Measurements from ENCODE around the gene AGO4. TPM values are rescaled to one million over a fixed set of nuclear protein-coding genes. Genes with fewer than 3 reads are reported as not detected.
A peak's percentile ranks its signal among the peaks of the same experiment; 100 is the strongest.
"Not testable (repeated sequence)": the region's sequence is repeated elsewhere in the genome, so short reads cannot be mapped to it uniquely, and the experiment has no call there.

AGO4 gene
- total RNA-seq, 1 experiment from 2014 or later, result 1.4 TPM

DNA sequence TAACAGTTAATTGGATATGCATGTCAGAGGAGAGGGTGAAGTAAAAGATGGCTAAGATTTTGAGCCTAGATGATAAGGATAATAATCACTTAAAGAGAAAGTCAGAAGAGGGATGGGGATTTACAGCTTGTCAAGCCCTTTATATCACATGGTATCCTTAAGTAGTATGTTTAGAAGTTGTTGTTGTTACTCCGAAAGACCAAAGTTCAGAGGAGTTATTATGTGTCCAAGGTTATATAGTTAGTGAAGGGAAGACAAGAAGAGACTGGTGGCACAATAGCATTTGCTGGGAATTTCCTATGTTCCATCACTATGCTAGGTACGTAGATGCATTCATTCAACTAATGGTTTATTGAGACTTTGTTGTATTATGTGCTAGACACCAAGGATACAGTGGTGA, 44.4 kb downstream of the AGO4 start:
- in situ Hi-C loops (cut with HindIII; ENCODE audit: low pct_unique_long_range_greater_than_20kb, low sequenced_read_pairs), result no loop called here

GRCh38 chr1:35854989-35855700, 47.3 kb downstream of the AGO4 start:
- in situ Hi-C loops (cut with HindIII; ENCODE audit: low pct_unique_long_range_greater_than_20kb, low sequenced_read_pairs), result no loop called here
- no peak for DNase-seq (ENCODE audit: low read depth)

More for the DNA sequence above, 44.4 kb downstream of the AGO4 start:
- no peak for DNase-seq (ENCODE audit: low read depth)

DNA sequence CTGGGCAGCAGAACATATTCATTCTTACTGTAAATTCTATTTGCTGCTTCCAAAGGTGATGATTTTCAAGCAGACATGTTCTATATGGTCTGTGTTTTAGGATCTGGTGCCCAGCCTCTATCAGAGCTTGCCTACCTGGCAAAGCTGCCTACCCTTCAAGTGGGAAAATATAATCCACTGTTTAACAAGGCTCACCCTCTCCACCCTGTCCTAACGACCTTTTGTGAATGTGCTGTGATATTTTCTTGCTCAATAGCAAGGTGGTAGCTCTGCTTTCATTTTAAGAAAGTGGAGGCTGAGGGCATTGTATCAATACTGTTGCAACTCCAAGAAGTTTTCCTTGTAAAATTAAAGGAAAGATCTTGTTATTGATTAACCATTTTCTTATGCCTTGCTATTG, 49.1 kb downstream of the AGO4 start:
- DNase-seq (ENCODE audit: low read depth), result no peak
- in situ Hi-C loops (cut with HindIII; ENCODE audit: low pct_unique_long_range_greater_than_20kb, low sequenced_read_pairs), result no loop called here

GRCh38 chr1:35857830-35858229, 50.0 kb downstream of the AGO4 start:
- in situ Hi-C loops (cut with HindIII; ENCODE audit: low pct_unique_long_range_greater_than_20kb, low sequenced_read_pairs), result no loop called here
- no peak for DNase-seq (ENCODE audit: low read depth)

DNA sequence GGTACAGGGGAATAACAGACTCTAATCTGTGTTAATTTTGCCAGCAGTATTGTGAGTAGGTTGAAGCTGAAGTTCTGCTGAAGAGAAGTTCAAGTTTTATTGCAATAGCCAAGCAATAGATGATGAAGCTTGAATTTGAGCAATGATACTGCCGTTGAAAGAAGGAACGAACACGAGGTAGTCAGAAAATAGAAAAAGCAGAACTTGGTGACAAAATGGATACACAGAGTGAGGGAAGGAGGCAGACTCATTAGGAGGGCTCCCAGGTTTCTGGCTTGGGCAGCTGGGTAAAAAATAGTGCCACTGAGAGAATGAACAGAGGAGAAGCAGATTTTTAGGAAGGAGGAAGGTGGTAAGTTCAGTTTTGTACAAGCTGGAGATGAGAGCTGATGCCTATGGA, 52.9 kb downstream of the AGO4 start:
- in situ Hi-C loops (cut with HindIII; ENCODE audit: low pct_unique_long_range_greater_than_20kb, low sequenced_read_pairs), result no loop called here
- DNase-seq (ENCODE audit: low read depth), result no peak

GRCh38 chr1:35863136-35863535, 55.3 kb downstream of the AGO4 start:
- no peak for DNase-seq (ENCODE audit: low read depth)
- in situ Hi-C loops (cut with HindIII; ENCODE audit: low pct_unique_long_range_greater_than_20kb, low sequenced_read_pairs), result no loop called here

GRCh38 chr1:35863881-35864625, 56.2 kb downstream of the AGO4 start:
- DNase-seq (ENCODE audit: low read depth), result no peak
- in situ Hi-C loops (cut with HindIII; ENCODE audit: low pct_unique_long_range_greater_than_20kb, low sequenced_read_pairs), result no loop called here

DNA sequence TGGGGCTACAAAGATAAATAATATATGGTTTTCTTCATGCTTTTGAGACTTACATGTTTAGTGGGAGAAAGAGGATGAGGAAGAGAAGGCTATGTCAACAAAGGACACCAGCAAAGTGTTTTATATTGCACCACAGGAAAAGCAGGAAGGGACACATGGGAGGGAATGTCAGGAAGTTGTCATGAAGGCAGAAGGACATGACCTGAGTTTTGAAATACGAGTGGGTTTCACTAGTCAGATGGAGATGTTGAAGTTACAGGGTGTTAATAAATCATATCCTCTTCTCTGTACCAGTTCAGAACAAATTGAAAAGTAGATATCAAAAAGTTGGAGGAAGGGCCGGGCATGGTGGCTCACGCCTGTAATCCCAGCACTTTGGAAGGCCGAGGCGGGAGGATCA, 57.0 kb downstream of the AGO4 start:
- in situ Hi-C loops (cut with HindIII; ENCODE audit: low pct_unique_long_range_greater_than_20kb, low sequenced_read_pairs), result no loop called here
- DNase-seq (ENCODE audit: low read depth), result no peak

DNA sequence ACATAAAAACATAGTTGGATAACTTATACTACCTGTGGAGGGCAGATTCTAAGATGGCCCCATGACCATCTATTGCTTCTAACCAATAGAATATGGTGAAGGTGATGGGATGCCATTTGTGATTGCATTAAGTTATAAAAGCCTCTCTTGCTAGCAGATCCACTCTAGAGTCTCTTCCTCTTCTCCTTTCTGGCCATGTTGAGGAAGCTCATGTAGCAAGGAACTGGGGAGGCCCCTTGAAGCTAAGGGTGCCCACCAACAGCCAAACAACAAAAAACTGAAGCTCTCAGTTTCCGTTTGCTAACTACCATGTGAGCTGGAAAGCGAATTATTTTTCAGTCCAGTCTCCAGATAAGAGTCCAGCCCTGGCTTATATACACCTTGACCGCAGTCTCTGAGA, 59.2 kb downstream of the AGO4 start:
- DNase-seq (ENCODE audit: low read depth), result no peak

DNA sequence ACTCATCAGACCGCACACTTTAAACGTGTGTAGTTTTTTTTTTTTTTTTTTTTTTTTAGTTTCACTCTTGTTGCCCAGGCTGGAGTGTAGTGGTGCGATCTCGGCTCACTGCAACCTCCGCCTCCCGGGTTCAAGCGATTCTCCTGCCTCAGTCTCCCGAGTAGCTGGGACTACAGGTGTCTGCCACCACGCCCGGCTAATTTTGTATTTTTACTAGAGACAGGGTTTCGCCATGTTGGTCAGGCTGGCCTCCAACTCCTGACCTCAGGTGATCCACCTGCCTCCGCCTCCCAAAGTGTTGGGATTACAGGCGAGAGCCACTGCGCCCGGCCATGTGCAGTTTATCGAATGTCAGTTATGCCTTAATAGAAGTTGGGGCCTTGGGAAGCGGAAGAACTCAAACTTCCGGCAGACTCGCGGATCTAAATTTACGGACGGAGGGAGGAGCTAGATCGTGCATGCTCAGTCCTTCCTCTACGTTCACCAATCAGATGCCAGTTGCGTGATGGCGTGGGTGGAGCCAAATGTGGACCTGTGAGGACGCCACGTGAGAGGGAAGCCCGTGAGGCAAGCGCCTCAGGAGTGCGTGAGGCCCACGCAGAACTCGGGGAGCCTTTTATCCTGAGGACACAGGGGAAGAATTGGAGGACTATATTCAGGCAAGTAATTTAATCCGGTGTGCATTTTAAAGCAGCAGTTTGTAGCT, 61.6 kb downstream of the AGO4 start:
- DNase-seq (ENCODE audit: low read depth); in situ Hi-C loops (cut with HindIII; ENCODE audit: low pct_unique_long_range_greater_than_20kb, low sequenced_read_pairs): not testable (repeated sequence)

More for the DNA sequence above, 59.2 kb downstream of the AGO4 start:
- in situ Hi-C loops (cut with HindIII; ENCODE audit: low pct_unique_long_range_greater_than_20kb, low sequenced_read_pairs), result no loop called here

DNA sequence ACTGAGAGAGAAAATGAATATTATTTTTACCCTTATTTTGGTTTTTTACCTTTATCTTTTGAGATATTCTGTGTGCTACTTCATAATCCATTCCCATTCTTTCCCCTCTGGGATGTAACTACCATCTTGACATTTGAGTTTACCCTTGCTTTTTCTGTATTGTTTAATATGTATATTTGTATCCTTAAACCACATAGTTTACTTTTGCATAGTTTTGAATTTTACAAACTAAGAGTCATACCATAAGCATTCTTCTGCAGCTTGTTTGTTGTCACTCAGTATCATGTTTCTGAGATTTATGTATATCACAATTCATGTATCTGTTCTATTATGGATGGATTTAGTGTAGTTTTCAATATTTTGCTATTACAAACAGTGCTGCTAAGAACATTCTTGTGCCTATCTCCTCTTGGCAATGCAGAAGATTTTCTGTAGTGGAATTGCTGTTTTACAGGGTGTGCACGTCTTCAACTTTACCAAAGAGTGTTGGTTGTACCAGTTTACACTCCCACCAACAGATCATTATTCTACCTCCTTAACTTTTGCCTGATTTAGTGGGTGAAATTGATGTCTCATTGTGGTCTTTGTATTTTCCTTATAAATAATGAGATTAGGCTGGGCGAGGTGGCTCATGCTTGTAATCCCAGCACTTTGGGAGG, 63.0 kb downstream of the AGO4 start:
- no peak for DNase-seq (ENCODE audit: low read depth)
- in situ Hi-C loops (cut with HindIII; ENCODE audit: low pct_unique_long_range_greater_than_20kb, low sequenced_read_pairs), result no loop called here

- in situ Hi-C loops (cut with HindIII; ENCODE audit: low pct_unique_long_range_greater_than_20kb, low sequenced_read_pairs), result no loop called here
Measured at GRCh38 chr1:35873243-35873750, 65.5 kb downstream of the AGO4 start.

GRCh38 chr1:35874115-35874514, 66.3 kb downstream of the AGO4 start:
- in situ Hi-C loops (cut with HindIII; ENCODE audit: low pct_unique_long_range_greater_than_20kb, low sequenced_read_pairs); DNase-seq (ENCODE audit: low read depth): not testable (repeated sequence)

More at GRCh38 chr1:35873243-35873750, 65.5 kb downstream of the AGO4 start:
- no peak for DNase-seq (ENCODE audit: low read depth)

- in situ Hi-C loops (cut with HindIII; ENCODE audit: low pct_unique_long_range_greater_than_20kb, low sequenced_read_pairs), result no loop called here
- DNase-seq (ENCODE audit: low read depth), result no peak
Measured at GRCh38 chr1:35876988-35877387, 69.2 kb downstream of the AGO4 start.

- no peak for DNase-seq (ENCODE audit: low read depth)
- in situ Hi-C loops (cut with HindIII; ENCODE audit: low pct_unique_long_range_greater_than_20kb, low sequenced_read_pairs), result no loop called here
Measured at GRCh38 chr1:35881850-35882273, 74.0 kb downstream of the AGO4 start.

DNA sequence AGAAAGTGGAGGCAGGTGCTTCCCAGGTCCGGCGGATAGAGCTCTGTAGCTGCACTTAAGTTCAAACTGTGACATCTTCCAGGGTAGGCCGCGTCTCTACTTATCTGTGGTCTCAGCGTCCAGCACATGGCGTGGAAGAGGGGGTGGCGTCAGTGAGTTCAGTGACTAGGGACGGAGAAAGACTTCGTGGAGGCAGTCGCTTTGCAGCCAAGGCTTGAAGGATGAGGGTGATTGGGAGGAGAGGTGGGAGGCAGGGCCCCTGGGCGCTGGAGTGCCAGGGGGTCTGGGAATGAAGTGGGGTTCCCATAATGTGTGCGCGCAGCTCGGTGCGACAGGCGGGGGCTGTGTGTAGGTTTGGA, 74.7 kb downstream of the AGO4 start:
- in situ Hi-C loops (cut with HindIII; ENCODE audit: low pct_unique_long_range_greater_than_20kb, low sequenced_read_pairs), result no loop called here
- no peak for DNase-seq (ENCODE audit: low read depth)

DNA sequence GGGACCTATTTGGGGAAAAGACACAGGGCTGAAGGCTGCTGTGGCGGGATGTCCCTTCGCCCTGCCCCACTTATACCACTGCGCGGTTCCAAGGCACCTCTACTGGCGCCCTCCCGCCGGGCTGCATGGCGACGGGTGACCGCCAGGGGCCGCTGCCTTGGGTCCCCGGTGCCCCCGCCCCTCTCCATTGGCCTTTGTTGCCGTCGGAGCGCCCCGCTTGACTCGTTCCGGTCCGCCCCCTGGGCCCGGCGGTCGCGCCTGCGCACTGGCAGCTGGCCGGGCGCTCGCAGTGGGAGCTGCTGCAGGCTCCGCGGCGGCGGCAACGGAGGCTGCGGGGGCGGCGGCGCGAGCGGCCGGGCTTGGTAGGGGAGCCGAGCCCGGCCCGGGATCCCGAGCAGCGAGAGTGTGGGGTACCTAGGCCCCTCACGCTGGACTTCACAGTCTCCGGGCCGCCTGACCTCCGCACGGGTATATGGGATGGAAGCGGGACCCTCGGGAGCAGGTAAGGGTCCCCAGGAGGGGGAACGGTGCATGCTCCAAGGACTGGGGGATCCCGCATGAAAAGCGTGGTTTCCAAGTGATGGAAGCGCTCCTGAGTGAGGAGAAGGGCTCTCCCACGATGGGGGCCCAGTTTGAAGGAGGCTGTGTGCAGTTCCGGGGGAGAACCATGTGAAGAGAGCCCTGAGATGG, 75.3 kb downstream of the AGO4 start, which contains the start of gene AGO1:
Gene AGO1, plus strand, starts transcription at position 265 of the 690 bp plus-strand sequence. Its CDS starts 213 bp downstream, at position 478.
- DNase-seq (ENCODE audit: low read depth), result peak; percentile 79
- in situ Hi-C loops (cut with HindIII; ENCODE audit: low pct_unique_long_range_greater_than_20kb, low sequenced_read_pairs), result no loop called here

DNA sequence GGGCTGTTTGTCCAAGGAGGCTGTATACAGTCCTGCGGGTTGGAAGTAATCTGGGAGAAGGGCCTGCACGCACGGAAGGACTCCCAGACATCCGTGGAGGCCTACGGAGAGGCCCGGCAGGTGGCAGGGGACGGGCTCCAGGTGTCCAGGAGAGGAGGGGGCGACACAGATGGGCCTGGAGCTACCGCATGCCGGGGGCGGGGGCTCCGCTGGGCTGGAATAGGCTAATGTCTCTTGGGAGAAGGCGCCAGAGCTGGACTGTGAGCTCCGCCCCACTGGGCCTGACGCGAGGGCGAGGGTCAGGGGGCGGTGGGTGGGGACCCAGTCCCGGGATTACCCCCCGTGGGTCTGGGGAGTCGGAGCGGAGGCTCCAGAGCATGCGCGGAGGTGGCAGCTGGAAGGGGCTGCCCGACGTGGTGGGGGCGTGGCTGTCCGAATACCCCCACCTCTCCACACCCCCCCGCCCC, 75.9 kb downstream of the AGO4 start:
- in situ Hi-C loops (cut with HindIII; ENCODE audit: low pct_unique_long_range_greater_than_20kb, low sequenced_read_pairs), result no loop called here

More for the DNA sequence above, 75.9 kb downstream of the AGO4 start:
- DNase-seq (ENCODE audit: low read depth), result no peak
